ENCODE data around the gene DAD1. TPM values are rescaled to one million over a fixed set of nuclear protein-coding genes. Genes with fewer than 3 reads are reported as not detected.
"Not testable (repeated sequence)": the region's sequence is repeated elsewhere in the genome, so short reads cannot be mapped to it uniquely, and the experiment has no call there.

Gene DAD1
- polyA plus RNA-seq, 3 donors: 231 to 273 (median 251) TPM

DNA sequence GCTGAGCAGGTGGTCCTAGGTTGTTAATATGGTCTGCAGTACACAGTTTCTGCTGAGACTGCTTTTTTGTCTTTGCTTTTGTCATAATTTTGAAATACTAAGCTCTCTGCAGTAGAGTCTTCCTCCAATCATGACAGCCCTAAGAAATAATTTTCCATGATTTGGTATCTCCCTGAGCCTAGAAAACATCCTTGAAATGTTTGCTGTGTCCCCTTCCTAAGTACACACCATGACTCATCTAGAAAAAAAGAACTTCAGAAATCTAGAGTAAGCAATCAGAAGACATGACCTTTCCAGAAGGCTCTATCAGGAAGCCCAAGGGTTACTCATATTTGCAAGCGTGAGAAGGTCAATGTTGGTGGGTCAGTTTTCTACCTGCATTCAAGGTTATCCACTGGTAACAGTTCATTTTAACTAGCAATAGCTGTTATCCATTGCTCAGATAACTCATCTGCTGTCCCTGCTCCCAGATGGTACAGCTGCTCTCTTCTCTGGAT, 16.4 kb downstream of the DAD1 start:
- DNase-seq: no peak

- DNase-seq: peak; percentile 90
These were observed 18.7 kb downstream of the DAD1 start for GRCh38 chr14:22570132-22570949.

DNA sequence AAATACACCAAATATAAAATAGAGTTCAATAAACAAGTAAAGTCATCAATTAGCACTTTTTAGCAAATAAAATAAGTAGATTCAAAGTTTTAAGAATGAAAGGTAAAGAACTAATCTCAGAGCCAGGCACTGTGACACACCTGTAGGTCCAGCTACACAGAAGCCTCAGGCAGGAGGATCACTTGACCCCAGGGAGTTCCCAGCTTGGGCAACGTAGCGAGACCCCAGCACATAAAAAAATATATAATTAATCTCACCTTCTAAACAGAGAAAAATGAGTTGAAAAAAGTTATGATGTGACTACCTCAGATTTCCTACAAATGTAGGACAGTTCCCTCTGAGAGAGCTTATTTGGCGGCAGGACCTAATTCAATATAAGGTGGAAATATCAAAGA, 19.3 kb downstream of the DAD1 start:
- no peak for DNase-seq

DNA sequence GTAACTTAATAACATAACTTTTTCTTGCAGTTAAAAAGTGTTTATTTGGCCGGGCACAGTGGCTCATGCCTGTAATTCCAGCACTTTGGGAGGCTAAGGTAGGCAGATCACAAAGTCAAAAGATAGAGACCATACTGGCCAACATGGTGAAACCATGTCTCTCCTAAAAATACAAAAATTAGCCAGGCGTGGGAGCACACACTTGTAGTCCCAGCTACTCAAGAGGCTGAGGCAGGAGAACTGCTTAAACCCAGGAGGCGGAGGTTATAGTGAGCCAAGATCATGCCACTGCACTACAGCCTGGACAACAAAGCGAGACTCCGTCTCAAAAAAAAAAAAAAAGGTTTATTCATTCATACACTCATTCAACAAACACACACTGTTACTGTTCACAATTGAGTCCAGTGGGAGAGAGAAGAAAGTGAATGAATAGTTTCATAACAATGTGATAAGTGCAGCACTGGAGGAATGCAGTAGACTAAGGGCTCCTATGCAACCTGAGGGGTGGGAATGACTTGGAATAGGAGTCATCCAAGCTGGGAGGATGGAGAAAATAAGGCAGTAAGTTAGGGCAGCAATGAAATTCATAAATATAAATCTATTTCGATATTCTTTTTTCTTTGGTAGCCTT, 19.8 kb downstream of the DAD1 start:
- DNase-seq: no peak

- no peak for DNase-seq
These were observed 21.6 kb downstream of the DAD1 start for GRCh38 chr14:22567437-22567836.

GRCh38 chr14:22566845-22567244, 22.2 kb downstream of the DAD1 start:
- DNase-seq: no peak

DNA sequence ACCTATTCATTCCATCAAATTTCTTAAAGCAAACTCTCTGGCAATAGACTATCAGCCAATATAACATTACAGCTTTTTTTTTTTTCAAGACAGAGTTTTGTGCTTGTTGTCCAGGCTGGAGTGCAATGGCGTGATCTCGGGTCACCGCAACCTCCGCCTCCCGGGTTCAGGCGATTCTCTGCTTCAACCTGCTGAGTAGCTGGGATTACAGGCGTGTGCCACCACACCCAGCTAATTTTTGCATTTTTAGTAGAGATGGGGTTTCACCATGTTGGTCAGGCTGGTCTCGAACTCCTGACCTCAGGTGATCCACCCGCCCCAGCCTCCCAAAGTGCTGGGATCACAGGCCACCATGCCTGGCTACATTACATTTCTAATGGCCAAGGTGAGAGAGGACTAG, 22.8 kb downstream of the DAD1 start:
- DNase-seq: not testable (repeated sequence)

GRCh38 chr14:22565391-22565945, 23.6 kb downstream of the DAD1 start:
- no peak for DNase-seq

- DNase-seq: no peak
These were observed 24.6 kb downstream of the DAD1 start for GRCh38 chr14:22564463-22564862.

GRCh38 chr14:22563987-22564386, 25.0 kb downstream of the DAD1 start:
- DNase-seq: no peak

DNA sequence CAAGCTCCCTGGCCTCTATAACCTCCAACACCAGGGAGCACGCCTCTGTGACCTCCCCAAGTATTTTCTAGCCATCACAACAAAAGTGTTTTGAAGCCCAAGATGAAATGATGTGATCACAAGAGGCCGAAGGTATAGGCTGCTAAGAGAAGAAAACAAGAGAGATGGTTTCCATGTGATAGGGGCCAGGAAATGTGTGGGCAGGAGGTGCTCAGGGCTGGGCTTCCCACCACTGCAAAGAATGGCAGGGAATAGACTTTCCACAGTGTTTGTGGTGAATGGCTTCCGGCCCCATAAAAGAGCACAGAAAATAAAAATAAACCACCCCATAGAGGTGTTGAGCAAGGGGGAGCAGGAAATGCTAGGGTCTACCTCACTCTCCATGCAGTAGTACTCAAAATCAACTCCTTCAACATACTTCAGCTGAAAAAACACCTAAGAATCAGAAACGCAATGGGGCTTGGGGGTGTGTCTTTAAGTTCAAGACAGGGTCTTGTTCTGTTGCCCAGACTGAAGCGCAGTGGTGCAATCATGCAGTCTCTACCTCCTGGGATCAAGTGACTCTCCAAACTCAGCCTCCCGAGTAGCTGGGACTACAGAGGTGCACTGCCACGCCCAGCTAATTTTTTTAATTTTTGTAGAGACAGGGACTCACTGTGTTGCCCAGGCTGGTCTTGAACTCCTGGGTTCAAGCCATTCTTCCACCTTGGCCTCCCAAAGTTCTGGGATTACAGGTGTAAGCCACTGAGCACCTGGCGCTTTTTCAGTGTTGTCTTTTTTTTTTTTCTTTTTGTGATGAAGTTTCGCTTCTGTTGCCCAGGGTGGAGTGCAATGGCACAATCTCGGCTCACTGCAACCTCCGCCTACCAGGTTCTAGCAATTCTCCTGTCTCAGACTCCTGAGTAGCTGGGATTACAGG, 27.1 kb downstream of the DAD1 start:
- no peak for DNase-seq

DNA sequence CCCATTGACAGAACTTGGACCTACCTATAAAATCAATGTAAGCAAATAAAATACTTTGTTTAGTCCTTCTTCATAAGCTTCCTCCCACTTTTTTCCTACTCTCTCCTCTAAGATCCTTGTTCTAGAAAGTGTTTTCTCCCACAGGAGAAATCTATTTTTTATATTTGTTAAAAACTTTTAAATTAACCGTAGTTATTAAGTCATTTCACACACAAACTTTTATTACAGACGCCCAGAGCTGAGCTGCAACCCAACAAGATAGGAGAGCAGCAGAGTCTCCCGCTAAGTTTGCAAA, 27.7 kb downstream of the DAD1 start:
- no peak for DNase-seq

GRCh38 chr14:22560662-22561365, 28.2 kb downstream of the DAD1 start:
- no peak for DNase-seq

GRCh38 chr14:22559041-22559440, 30.0 kb downstream of the DAD1 start:
- no peak for DNase-seq

DNA sequence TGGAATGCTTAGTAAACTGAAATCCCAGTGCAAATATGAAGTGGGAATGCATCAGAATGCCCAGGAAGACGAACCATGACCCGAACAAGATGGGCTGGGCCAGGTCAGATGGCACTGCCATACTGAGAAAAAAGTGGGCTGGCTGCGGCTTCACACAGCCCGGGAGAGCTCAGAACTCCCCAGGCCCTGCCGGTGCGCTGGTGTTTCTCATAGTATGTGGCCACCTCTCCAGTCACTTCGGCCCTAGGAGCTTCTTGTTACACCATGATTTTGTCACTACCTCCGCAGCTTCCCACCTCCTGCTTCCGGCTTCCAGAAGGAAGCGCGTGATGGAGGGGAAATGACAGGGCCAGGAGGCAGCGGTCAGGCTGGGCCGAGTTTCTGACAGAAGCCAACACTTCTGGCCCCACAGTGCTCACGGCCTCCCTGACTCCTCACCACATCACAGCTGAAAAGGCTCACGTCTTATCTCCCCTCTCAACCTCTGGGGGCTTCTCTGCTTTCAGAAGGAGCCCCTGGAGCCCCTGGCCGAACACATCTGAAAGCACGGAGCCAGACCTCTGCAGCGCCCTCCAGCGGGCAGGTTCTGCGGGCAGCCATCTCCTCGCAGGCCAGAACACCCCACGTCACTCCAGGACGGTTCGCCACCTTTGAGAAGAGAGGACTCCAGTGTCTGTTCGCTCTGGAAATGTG, 30.7 kb downstream of the DAD1 start:
- no peak for DNase-seq

GRCh38 chr14:22557846-22558220, 31.2 kb downstream of the DAD1 start:
- no peak for DNase-seq

DNA sequence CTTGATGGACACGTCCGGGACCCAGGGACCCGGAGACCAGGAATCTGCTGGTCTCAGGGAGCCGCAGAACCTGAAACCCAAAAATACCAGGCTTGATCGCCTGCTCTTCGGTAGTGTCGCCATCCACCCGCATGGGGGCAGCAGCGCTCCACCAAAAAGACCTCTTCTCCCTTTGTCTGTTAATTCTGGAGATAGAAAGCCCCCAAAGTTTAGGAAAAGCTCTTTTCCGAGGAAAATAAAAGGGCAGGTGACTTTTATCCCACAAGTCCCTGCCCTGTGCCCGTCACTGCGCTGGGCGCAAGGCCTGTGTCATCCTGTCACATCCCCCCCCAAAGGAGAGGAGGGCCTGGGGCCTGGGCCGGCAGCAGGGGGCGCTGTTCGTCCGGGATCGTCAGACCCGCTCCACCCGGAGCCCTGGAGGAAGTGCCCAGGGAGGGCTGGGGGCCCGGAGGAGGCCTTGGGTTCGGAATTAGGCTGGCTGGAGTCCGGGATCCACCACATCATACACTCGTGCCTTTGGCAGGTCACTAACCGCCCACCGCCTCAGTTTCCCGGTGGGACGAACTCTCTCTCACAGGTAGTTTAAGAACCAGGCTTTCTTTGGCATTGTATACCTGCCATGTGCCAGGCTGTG, 31.9 kb downstream of the DAD1 start:
- DNase-seq: peak; percentile 79

GRCh38 chr14:22556021-22556989, 32.7 kb downstream of the DAD1 start:
- DNase-seq: no peak

GRCh38 chr14:22555384-22556011, 33.5 kb downstream of the DAD1 start:
- DNase-seq: no peak
